Naive thymus-derived CD4-positive, alpha-beta T cell (primary cell): ENCODE measurements around the gene PLD1. TPM values are rescaled to one million over a fixed set of nuclear protein-coding genes. Genes with fewer than 3 reads are reported as not detected.
"Not testable (repeated sequence)": the region's sequence is repeated elsewhere in the genome, so short reads cannot be mapped to it uniquely, and the experiment has no call there.

Experiments used
- ATAC-seq: fragments of 150-1000 bp; cut with Tn5 transposase; 2 replicates; pipeline ENCODE4 v1.10.0; 2021; ENCODE audit warnings: mild to moderate bottlenecking, moderate library complexity
- CTCF ChIA-PET: fragments of 350-600 bp; sonication (Branson Sonifier 250); formaldehyde crosslinking; loops from one replicate; lab custom pipeline; 2021; ENCODE audit warnings: antibody characterized with exemption; lab: Charles Lee
- POLR2A ChIA-PET: fragments of 350-600 bp; sonication (Branson Sonifier 250); formaldehyde crosslinking; loops from one replicate; lab custom pipeline; 2021; ENCODE audit warnings: antibody characterized with exemption, inconsistent platforms; lab: Charles Lee
- DNase-seq, 9 donors: peaks; one replicate each; pipeline versions ENCODE4 v3.0.0 to v3.0.0-alpha.2; 2020 to 2022; ENCODE audit warnings: mixed read lengths in 1 of 9
- H3K27ac ChIP-seq: one replicate; pipeline ENCODE4 v1.7.0; 2013; ENCODE audit warnings: mild to moderate bottlenecking, low read depth, low read length, moderate library complexity
- H3K27me3 ChIP-seq, 2 donors: one replicate each; pipeline ENCODE4 v1.7.0; 2013; ENCODE audit warnings: low read length in 2 of 2, mild to moderate bottlenecking in 2 of 2, moderate library complexity in 2 of 2; ENCODE audit not compliant: control insufficient read depth in 2 of 2, insufficient read depth in 2 of 2
- H3K36me3 ChIP-seq, 3 experiments: 1 replicate in 2 of 3; 2 replicates in 1 of 3; pipeline ENCODE4 v1.7.0; 2013; ENCODE audit warnings: low read length in 3 of 3, mild to moderate bottlenecking in 3 of 3, moderate library complexity in 1 of 3; ENCODE audit not compliant: insufficient read depth in 3 of 3, control insufficient read depth in 2 of 3
- H3K4me1 ChIP-seq, 2 donors: one replicate each; pipeline ENCODE4 v1.7.0; 2013; ENCODE audit warnings: low read length in 2 of 2, mild to moderate bottlenecking in 2 of 2, moderate library complexity in 1 of 2; ENCODE audit not compliant: control insufficient read depth in 2 of 2, insufficient read depth in 2 of 2
- H3K4me3 ChIP-seq: 2 replicates; pipeline ENCODE4 v1.7.0; 2013; ENCODE audit warnings: mild to moderate bottlenecking, low read length
- H3K9me3 ChIP-seq, 3 experiments: 1 replicate in 2 of 3; 2 replicates in 1 of 3; pipeline ENCODE4 v1.7.0; 2013; ENCODE audit warnings: low read length in 3 of 3; ENCODE audit not compliant: control insufficient read depth in 2 of 3
- H3K27ac Mint-ChIP-seq, 9 donors: one replicate each; pipeline ENCODE4 v1.8.0; 2020 to 2022; ENCODE audit warnings: mixed read lengths in 9 of 9, mild to moderate bottlenecking in 8 of 9, moderate library complexity in 5 of 9, inconsistent platforms in 2 of 9
- H3K27me3 Mint-ChIP-seq, 5 donors: one replicate each; pipeline ENCODE4 v1.8.0; 2021 to 2022; ENCODE audit warnings: mixed read lengths in 5 of 5, mild to moderate bottlenecking in 1 of 5
- H3K36me3 Mint-ChIP-seq, 5 donors: one replicate each; pipeline ENCODE4 v1.8.0; 2020 to 2022; ENCODE audit warnings: mixed read lengths in 5 of 5, mild to moderate bottlenecking in 3 of 5, inconsistent platforms in 1 of 5
- H3K4me1 Mint-ChIP-seq, 7 donors: one replicate each; pipeline ENCODE4 v1.8.0; 2020 to 2022; ENCODE audit warnings: mixed read lengths in 7 of 7, mild to moderate bottlenecking in 3 of 7, inconsistent platforms in 1 of 7
- H3K4me3 Mint-ChIP-seq, 10 donors: one replicate each; pipeline ENCODE4 v1.8.0; 2020 to 2022; ENCODE audit warnings: mild to moderate bottlenecking in 10 of 10, mixed read lengths in 10 of 10, moderate library complexity in 6 of 10, inconsistent platforms in 2 of 10
- H3K9me3 Mint-ChIP-seq, 11 donors: one replicate each; pipeline ENCODE4 v1.8.0; 2020 to 2022; ENCODE audit warnings: mixed read lengths in 11 of 11, mild to moderate bottlenecking in 4 of 11, inconsistent platforms in 1 of 11, moderate library complexity in 1 of 11
- intact Hi-C, 2 donors: fragments of 100-400 bp; cut with micrococcal nuclease; formaldehyde crosslinking; loops; one replicate each; pipeline ENCODE4 v1.15.1; 2023
- polyA plus RNA-seq, 2 donors: library from polyadenylated mRNA; unstranded; fragments of 300-500 nt; fragmentation: Illumina TruSeq; gene quantifications; one replicate each; pipeline ENCODE4 v1.2.3, GENCODE V29; 2021
- total RNA-seq, 6 experiments: library from RNA in 5 of 6; stranded (reverse) in 5 of 6; gene quantifications; 1 replicate in 5 of 6; 2 replicates in 1 of 6; pipeline ENCODE4 v1.2.3 and lab custom pipeline; 2021 to 2026

Gene PLD1
- total and polyA plus RNA-seq, 7 experiments from 2014 or later = 0.36 to 12.9 (median 1.4) TPM; not detected in 2

DNA sequence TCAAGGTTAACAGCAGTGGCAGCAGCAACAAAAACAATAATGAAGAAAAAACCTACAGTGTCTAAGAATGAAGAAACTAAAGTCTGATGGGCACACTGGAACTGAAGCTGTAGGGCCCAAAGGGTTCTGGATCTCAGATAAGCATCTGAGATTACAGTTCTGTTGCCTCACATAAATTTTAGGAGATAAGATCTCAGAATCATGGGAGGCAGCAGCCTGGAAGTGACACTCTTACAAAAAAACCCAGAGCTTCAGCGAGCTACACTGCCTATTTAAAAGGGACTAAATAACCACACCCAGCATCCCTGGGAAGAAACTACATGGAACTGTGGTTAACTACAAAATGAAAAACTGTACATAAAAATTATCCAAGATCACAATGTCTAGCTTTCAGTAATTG lies 61.2 kb downstream of the PLD1 start:
- Mint-ChIP-seq H3K27ac (no peak overlapping the region), H3K9me3 (no peaks in the 10 kb centered on the region), H3K27me3 (peaks cover 8 to 45% (median 36%) of the 10 kb centered on the region in 5 donors), H3K4me1 (peaks cover 0 to 3% (median 0%) of the 10 kb centered on the region in 7 donors), H3K4me3 (no peak overlapping the region), H3K36me3 (no peaks in the 10 kb centered on the region)
- CTCF ChIA-PET = no interaction called here
- intact Hi-C loops = no loop called here
- Histone ChIP-seq H3K9me3 (no peaks in the 10 kb centered on the region), H3K27ac (no peak overlapping the region), H3K4me3 (no peak overlapping the region), H3K36me3 (no peaks in the 10 kb centered on the region), H3K4me1 (no peaks in the 10 kb centered on the region), H3K27me3 (no peaks in the 10 kb centered on the region)
- POLR2A ChIA-PET = no interaction called here
- DNase-seq (no peak), ATAC-seq (no peak)

DNA sequence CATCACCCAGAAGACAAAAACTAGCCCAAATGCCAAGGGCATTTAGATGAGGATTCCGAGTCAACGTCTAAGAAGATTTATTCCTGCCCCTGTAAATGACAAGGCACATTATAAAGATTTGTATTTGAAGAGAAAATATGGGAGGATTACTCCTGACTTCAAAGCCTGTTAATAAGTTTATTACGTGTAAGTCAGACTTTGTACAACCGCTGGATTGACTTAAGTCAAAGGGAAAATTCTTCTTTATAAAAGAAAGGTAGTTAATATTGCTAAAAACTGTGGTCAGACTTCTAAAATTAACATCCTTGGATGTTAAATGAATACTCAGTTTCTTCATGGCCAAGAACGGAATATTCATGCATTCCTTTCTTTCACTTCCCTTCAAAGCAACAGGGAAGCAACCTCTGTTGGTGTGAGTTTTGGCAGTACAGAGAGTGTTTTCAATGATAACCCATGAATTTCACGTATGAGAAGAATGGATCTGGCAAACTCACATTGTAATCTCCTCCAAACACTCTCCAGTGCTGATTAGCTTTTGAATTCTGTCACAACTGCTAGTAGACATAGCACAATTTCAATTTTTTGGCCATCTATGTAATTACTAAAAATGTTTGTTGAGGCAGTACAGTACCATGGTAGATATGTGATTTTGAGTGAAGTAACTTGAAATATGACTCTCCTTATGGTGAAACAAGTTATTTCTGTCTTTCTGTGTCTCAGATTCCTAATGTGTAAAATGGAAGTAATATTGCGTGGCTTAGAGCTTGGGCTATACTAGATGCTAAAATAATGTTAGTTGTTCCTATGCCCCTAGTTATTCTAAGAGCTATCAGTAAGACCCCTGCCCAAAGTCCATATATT lies 62.0 kb downstream of the PLD1 start:
- intact Hi-C loops = no loop called here
- no peak for ATAC-seq
- no peaks in the 10 kb centered on the region for H3K36me3 Mint-ChIP-seq
- H3K27me3 ChIP-seq = no peaks in the 10 kb centered on the region
- no peak overlapping the region for H3K4me3 Mint-ChIP-seq
- no peaks in the 10 kb centered on the region for H3K36me3 ChIP-seq
- no peaks in the 10 kb centered on the region for H3K9me3 Mint-ChIP-seq
- DNase-seq = no peak
- ChIA-PET POLR2A (no interaction called here), CTCF (no interaction called here)
- no peaks in the 10 kb centered on the region for H3K4me1 ChIP-seq
- no peaks in the 10 kb centered on the region for H3K9me3 ChIP-seq
- no peak overlapping the region for H3K27ac Mint-ChIP-seq
- H3K27me3 Mint-ChIP-seq = peaks cover 13 to 49% (median 36%) of the 10 kb centered on the region in 5 donors
- peaks cover 0 to 3% (median 0%) of the 10 kb centered on the region in 7 donors for H3K4me1 Mint-ChIP-seq
- H3K4me3 ChIP-seq = no peak overlapping the region
- H3K27ac ChIP-seq = no peak overlapping the region

DNA sequence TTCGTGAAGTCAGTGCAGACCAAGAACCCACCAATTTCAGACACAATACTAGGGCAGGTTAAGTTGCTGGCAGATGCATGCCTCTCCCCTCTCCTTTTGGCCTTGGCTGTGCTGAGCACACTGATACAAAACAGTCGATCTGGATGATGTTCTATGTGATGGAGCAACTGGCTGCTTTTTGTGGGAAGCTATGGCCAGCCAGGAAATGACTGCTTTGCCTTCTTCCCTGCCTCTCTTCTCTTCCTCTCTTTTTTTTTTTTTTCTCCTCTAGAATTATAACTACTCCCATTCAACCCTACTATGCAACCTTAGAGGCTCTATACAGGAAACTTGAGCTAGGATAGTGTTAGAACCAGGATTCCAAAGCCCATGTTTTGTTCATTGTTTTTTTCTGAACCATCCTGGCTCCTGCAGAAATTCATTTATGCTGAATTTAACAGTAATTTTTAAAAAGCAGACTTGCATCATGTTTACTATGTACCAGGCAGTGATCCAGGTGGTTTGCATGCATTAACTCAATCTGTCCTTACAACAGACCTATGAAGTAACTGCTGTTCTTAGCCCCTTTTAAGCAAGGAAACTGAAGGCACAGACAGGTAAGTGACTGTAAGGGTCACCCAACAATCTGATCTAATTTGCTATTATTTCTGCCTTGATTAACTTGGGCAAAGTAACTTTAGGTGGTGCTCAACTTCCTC lies 62.9 kb downstream of the PLD1 start:
- no peaks in the 10 kb centered on the region for H3K4me1 ChIP-seq
- DNase-seq = no peak
- H3K27me3 ChIP-seq = no peaks in the 10 kb centered on the region
- H3K27ac ChIP-seq = no peak overlapping the region
- peaks cover 0 to 3% (median 0%) of the 10 kb centered on the region in 7 donors for H3K4me1 Mint-ChIP-seq
- no peaks in the 10 kb centered on the region for H3K9me3 ChIP-seq
- no peak overlapping the region for H3K4me3 ChIP-seq
- H3K9me3 Mint-ChIP-seq = no peaks in the 10 kb centered on the region
- no peak overlapping the region for H3K27ac Mint-ChIP-seq
- peaks cover 13 to 51% (median 36%) of the 10 kb centered on the region in 5 donors for H3K27me3 Mint-ChIP-seq
- ChIA-PET POLR2A (no interaction called here), CTCF (no interaction called here)
- intact Hi-C loops = no loop called here
- H3K36me3 Mint-ChIP-seq = no peaks in the 10 kb centered on the region
- no peak for ATAC-seq
- H3K36me3 ChIP-seq = no peaks in the 10 kb centered on the region
- H3K4me3 Mint-ChIP-seq = no peak overlapping the region

DNA sequence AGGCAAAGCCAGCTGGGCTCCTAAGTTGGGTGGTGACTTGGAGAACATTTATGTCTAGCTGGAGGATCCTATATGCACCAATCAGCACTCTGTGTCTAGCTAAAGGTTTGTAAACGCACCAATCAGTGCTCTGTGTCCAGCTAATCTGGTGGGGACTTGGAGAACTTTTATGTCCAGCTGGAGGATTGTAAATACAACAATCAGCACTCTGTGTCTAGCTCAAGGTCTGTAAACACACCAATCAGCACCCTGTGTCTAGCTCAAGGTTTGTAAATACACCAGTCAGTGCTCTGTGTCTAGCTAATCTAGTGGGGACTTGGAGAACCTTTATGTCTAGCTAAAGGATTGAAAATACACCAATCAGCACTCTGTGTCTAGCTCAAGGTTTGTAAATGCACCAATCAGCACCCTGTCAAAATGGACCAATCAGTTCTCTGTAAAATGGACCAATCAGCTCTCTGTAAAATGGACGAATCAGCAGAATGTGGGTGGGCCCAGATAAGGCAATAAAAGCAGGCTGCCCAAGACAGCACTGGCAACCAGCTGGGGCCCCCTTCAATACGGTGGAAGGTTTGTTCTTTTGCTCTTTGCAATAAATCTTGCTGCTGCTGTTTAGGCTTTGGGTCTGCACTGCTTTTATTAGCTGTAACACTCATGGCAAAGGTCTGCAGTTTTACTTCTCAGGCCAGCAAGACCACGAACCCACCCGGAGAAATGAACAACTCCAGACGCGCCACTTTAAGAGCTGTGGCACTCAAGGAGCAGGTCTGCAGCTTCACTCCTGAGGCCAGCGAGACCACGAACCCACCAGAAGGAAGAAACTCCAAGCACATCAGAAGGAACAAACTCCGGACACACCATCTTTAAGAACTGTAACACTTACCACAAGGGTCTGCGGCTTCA lies 63.7 kb downstream of the PLD1 start:
- H3K4me3 ChIP-seq, H3K4me1 ChIP-seq, H3K36me3 Mint-ChIP-seq, POLR2A ChIA-PET, intact Hi-C loops, ATAC-seq, DNase-seq, H3K36me3 ChIP-seq, H3K27me3 ChIP-seq, CTCF ChIA-PET, H3K4me3 Mint-ChIP-seq, H3K27ac ChIP-seq, H3K9me3 ChIP-seq, H3K4me1 Mint-ChIP-seq, H3K27ac Mint-ChIP-seq, H3K9me3 Mint-ChIP-seq: not testable (repeated sequence)
- H3K27me3 Mint-ChIP-seq = peaks cover 13 to 51% (median 34%) of the 10 kb centered on the region in 5 donors

DNA sequence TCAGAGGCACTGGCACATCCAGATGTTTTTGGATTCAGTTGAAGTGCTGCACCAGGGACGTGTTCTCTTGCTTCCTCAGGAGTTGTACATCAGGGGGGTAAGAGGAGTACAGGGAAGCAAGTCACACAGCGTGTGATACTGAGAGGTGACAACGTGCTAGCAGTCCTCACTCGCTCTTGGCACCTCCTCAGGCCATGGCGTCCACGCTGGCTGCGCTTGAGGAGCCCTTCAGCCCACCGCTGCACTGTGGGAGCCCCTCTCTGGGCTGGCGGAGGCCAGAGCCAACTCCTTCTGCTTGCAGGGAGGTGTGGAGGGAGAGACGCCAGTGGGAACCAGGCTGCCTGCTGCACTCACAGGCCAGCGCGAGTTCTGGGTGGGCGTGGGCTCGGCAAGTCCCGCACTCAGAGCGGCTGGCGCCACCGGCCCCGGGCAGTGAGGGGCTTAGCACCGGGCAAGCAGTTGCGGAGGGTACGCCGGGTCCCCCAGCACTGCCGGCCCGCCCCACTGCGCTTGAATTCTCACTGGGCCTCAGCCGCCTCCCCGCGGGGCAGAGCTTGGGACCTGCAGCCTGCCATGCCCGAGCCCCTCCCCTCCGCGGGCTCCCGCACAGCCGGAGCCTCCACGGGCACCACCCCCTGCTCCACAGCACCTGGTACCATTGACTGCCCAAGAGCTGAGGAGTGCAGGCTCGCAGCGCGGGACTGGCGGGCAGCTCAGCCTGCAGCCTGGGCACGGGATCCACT lies 64.5 kb downstream of the PLD1 start:
- intact Hi-C loops = no loop called here
- no peaks in the 10 kb centered on the region for H3K36me3 Mint-ChIP-seq
- peaks cover 0 to 3% (median 0%) of the 10 kb centered on the region in 7 donors for H3K4me1 Mint-ChIP-seq
- peaks cover 13 to 51% (median 31%) of the 10 kb centered on the region in 5 donors for H3K27me3 Mint-ChIP-seq
- Histone ChIP-seq H3K9me3 (no peaks in the 10 kb centered on the region), H3K36me3 (no peaks in the 10 kb centered on the region), H3K4me3 (no peak overlapping the region), H3K27ac (no peak overlapping the region), H3K4me1 (no peaks in the 10 kb centered on the region), H3K27me3 (no peaks in the 10 kb centered on the region)
- CTCF ChIA-PET = no interaction called here
- no peak overlapping the region for H3K27ac Mint-ChIP-seq
- H3K9me3 Mint-ChIP-seq = no peaks in the 10 kb centered on the region
- ATAC-seq (no peak), DNase-seq (no peak)
- no peak overlapping the region for H3K4me3 Mint-ChIP-seq
- POLR2A ChIA-PET = no interaction called here

DNA sequence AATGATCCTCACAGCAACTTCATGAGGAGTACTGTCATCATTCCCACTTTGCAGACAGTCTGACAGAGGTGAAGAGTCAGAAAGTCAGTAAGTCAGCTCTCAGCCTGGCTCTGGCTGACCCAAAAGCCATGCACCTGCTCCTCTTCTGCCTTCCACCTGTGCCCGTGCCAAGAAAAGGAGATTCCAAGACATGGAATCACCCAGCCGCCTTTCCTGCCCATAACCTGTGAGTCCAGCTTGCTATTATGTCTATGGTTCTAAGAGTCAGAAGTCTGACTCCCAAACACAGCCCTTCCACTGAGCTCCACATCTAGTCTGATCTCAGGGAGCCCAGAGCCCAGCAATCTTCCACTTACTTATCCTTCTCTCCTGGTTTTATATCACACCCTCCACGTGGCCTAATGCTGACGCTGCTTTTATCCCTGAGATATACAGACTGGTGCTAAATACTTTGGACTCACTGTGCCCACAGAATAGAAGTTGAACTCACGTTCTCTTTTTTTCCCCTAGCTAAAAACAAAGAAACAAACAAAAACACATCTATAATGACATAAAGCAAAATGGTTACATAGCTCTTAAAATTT lies 66.0 kb downstream of the PLD1 start:
- ATAC-seq (no peak), DNase-seq (no peak)
- ChIA-PET CTCF (interaction anchor here (0.5 kb wide), 1 partner anchor 602 kb away, joined by 3 read pairs; no protein-coding TSS in a partner anchor), POLR2A (no interaction called here)
- H3K9me3 Mint-ChIP-seq = no peaks in the 10 kb centered on the region
- H3K27ac Mint-ChIP-seq = no peak overlapping the region
- H3K4me3 Mint-ChIP-seq = no peak overlapping the region
- H3K27ac ChIP-seq = no peak overlapping the region
- H3K36me3 Mint-ChIP-seq = no peaks in the 10 kb centered on the region
- intact Hi-C loops = no loop called here
- no peaks in the 10 kb centered on the region for H3K4me1 ChIP-seq
- peaks cover 13 to 40% (median 22%) of the 10 kb centered on the region in 5 donors for H3K27me3 Mint-ChIP-seq
- no peaks in the 10 kb centered on the region for H3K27me3 ChIP-seq
- no peaks in the 10 kb centered on the region for H3K36me3 ChIP-seq
- no peaks in the 10 kb centered on the region for H3K9me3 ChIP-seq
- H3K4me3 ChIP-seq = no peak overlapping the region
- peaks cover 0 to 3% (median 0%) of the 10 kb centered on the region in 7 donors for H3K4me1 Mint-ChIP-seq
